H1 (cell line): Measurements from ENCODE around the gene ZFP36L1. TPM values are rescaled to one million over a fixed set of nuclear protein-coding genes. Genes with fewer than 3 reads are reported as not detected.

ENCODE experiments used
- CTCF ChIA-PET: fragments of 300-600 bp; sonication (Branson Sonifier 250); formaldehyde crosslinking; loops from one replicate; lab custom pipeline; 2021; ENCODE audit not compliant: partially characterized antibody; lab: Charles Lee
- POLR2A ChIA-PET: fragments of 300-600 bp; sonication (Branson Sonifier 250); formaldehyde crosslinking; loops from one replicate; lab custom pipeline; 2021; ENCODE audit warnings: inconsistent platforms; ENCODE audit not compliant: partially characterized antibody; lab: Charles Lee
- DNase-seq, 2 experiments: peaks; one replicate each; pipeline versions ENCODE4 v3.0.0 to v3.0.0-alpha.2; 2010 to 2022; ENCODE audit warnings: low spot score in 2 of 2, low read depth in 1 of 2, mixed read lengths in 1 of 2
- FAIRE-seq: peaks from 2 replicates; lab custom pipeline; 2011; peaks lifted over from hg19 to GRCh38; lab: Jason Lieb, UNC
- H2AFZ ChIP-seq: 2 replicates; pipeline ENCODE4 v1.8.1; 2012; ENCODE audit warnings: low read length, inconsistent platforms
- H2AK5ac ChIP-seq: 2 replicates; pipeline ENCODE4 v1.6.1; 2013; ENCODE audit warnings: low read depth, low read length
- H2BK120ac ChIP-seq: replicated peaks from 2 replicates; pipeline ENCODE3; 2013; ENCODE audit warnings: low read depth, low read length, inconsistent platforms
- H2BK12ac ChIP-seq: 2 replicates; pipeline ENCODE4 v1.6.1; 2013; ENCODE audit warnings: low read depth, low read length
- H2BK15ac ChIP-seq: 2 replicates; pipeline ENCODE4 v1.6.1; 2013; ENCODE audit warnings: low read length
- H2BK20ac ChIP-seq: 2 replicates; pipeline ENCODE4 v1.6.1; 2013; ENCODE audit warnings: low read length
- H2BK5ac ChIP-seq: 2 replicates; pipeline ENCODE4 v1.6.1; 2013; ENCODE audit warnings: low read depth, low read length
- H3K14ac ChIP-seq: 2 replicates; pipeline ENCODE4 v1.6.1; 2013; ENCODE audit warnings: inconsistent platforms; ENCODE audit not compliant: insufficient read length
- H3K18ac ChIP-seq: 2 replicates; pipeline ENCODE4 v1.6.1; 2013; ENCODE audit warnings: low read length; ENCODE audit errors: extremely low read depth
- H3K23ac ChIP-seq: 2 replicates; pipeline ENCODE4 v1.6.1; 2013; ENCODE audit warnings: inconsistent platforms; ENCODE audit not compliant: insufficient read length
- H3K23me2 ChIP-seq: 2 replicates; pipeline ENCODE4 v1.6.1; 2013; ENCODE audit warnings: low read depth, low read length
- H3K27ac ChIP-seq: 2 replicates; pipeline ENCODE4 v1.6.1; 2011; ENCODE audit warnings: low read depth, low read length, inconsistent platforms
- H3K27me3 ChIP-seq, 4 experiments: replicated peaks in 1 of 4; 1 replicate in 1 of 4; 2 replicates in 3 of 4; pipeline versions ENCODE4 v1.6.1 to v1.8.1; 2011 to 2013; ENCODE audit warnings: low read length in 3 of 4, mild to moderate bottlenecking in 3 of 4, inconsistent platforms in 2 of 4, mixed read lengths in 2 of 4, moderate library complexity in 1 of 4; ENCODE audit not compliant: control insufficient read depth in 3 of 4, insufficient read depth in 3 of 4; ENCODE audit errors: extremely low read depth in 1 of 4
- H3K36me3 ChIP-seq, 4 experiments: 2 replicates each; pipeline versions ENCODE4 v1.6.1 to v1.8.1; 2011 to 2013; ENCODE audit warnings: mild to moderate bottlenecking in 4 of 4, low read length in 3 of 4, moderate library complexity in 2 of 4, control low read depth in 1 of 4, inconsistent platforms in 1 of 4; ENCODE audit not compliant: insufficient read depth in 4 of 4, control insufficient read depth in 2 of 4
- H3K4ac ChIP-seq: replicated peaks from 2 replicates; pipeline ENCODE3; 2013; ENCODE audit warnings: low read length, low read depth, mixed read lengths, inconsistent platforms; ENCODE audit not compliant: insufficient read length
- H3K4me1 ChIP-seq, 4 experiments: replicated peaks in 1 of 4; 1 replicate in 1 of 4; 2 replicates in 3 of 4; pipeline versions ENCODE4 v1.6.1 to v1.8.1; 2011 to 2013; ENCODE audit warnings: low read length in 3 of 4, inconsistent platforms in 2 of 4, mixed read lengths in 1 of 4; ENCODE audit not compliant: insufficient read depth in 4 of 4, control insufficient read depth in 3 of 4
- H3K4me2 ChIP-seq, 2 experiments: 2 replicates each; pipeline versions ENCODE4 v1.6.1 to v1.8.1; 2011 to 2013; ENCODE audit warnings: low read depth in 2 of 2, low read length in 2 of 2, control low read depth in 1 of 2, inconsistent platforms in 1 of 2, mild to moderate bottlenecking in 1 of 2; ENCODE audit not compliant: insufficient read depth in 1 of 2
- H3K4me3 ChIP-seq, 4 experiments: fragments of 200-600, 300-600 bp in 1 of 4; sonication (generic), shearing (Covaris generic), sonication (Bioruptor Twin) in 1 of 4; 2 replicates each; pipeline versions ENCODE4 v1.5.1 to v1.8.1; 2011 to 2016; ENCODE audit warnings: low read length in 4 of 4, low read depth in 3 of 4, control low read depth in 2 of 4, inconsistent platforms in 2 of 4, mild to moderate bottlenecking in 2 of 4, mixed read lengths in 1 of 4, moderate library complexity in 1 of 4; ENCODE audit not compliant: insufficient read depth in 2 of 4; ENCODE audit errors: extremely low read depth in 1 of 4
- H3K56ac ChIP-seq: replicated peaks from 2 replicates; pipeline ENCODE3; 2013; ENCODE audit warnings: low read depth, mild to moderate bottlenecking, mixed read lengths, low read length, inconsistent platforms; ENCODE audit not compliant: insufficient read length
- H3K79me1 ChIP-seq: 2 replicates; pipeline ENCODE4 v1.6.1; 2013; ENCODE audit warnings: low read depth, low read length, control low read depth
- H3K79me2 ChIP-seq, 2 experiments: 2 replicates each; pipeline versions ENCODE4 v1.6.1 to v1.8.1; 2012 to 2013; ENCODE audit warnings: low read length in 2 of 2, mild to moderate bottlenecking in 2 of 2, inconsistent platforms in 1 of 2; ENCODE audit not compliant: insufficient read depth in 2 of 2, control insufficient read depth in 1 of 2
- H3K9ac ChIP-seq, 4 experiments: replicated peaks in 1 of 4; 1 replicate in 1 of 4; 2 replicates in 3 of 4; pipeline versions ENCODE4 v1.6.1 to v1.8.1; 2011 to 2013; ENCODE audit warnings: low read depth in 3 of 4, low read length in 3 of 4, control low read depth in 2 of 4, mild to moderate bottlenecking in 2 of 4, moderate library complexity in 2 of 4, inconsistent platforms in 1 of 4; ENCODE audit errors: extremely low read depth in 1 of 4
- H3K9me3 ChIP-seq, 2 experiments: 2 replicates each; pipeline versions ENCODE4 v1.6.1 to v1.8.1; 2012 to 2013; ENCODE audit warnings: mild to moderate bottlenecking in 2 of 2, moderate library complexity in 2 of 2, control low read depth in 1 of 2, inconsistent platforms in 1 of 2, low read depth in 1 of 2, low read length in 1 of 2, mixed read lengths in 1 of 2; ENCODE audit not compliant: insufficient read depth in 2 of 2
- H4K20me1 ChIP-seq, 2 experiments: replicated peaks in 1 of 2; 2 replicates each; pipeline versions ENCODE3 to v1.8.1; 2011 to 2013; ENCODE audit warnings: inconsistent platforms in 2 of 2, low read length in 2 of 2, mild to moderate bottlenecking in 1 of 2; ENCODE audit not compliant: insufficient read depth in 2 of 2, control insufficient read depth in 1 of 2
- H4K5ac ChIP-seq: 2 replicates; pipeline ENCODE4 v1.6.1; 2013; ENCODE audit warnings: low read length, low read depth, mixed read lengths, inconsistent platforms; ENCODE audit not compliant: insufficient read length
- H4K8ac ChIP-seq: 2 replicates; pipeline ENCODE4 v1.8.0; 2013; ENCODE audit warnings: mild to moderate bottlenecking, moderate library complexity, low read length, inconsistent platforms; ENCODE audit not compliant: insufficient read depth; ENCODE audit errors: extremely low read depth
- H4K91ac ChIP-seq: replicated peaks from 2 replicates; pipeline ENCODE3; 2013; ENCODE audit warnings: low read length, mixed read lengths, inconsistent platforms; ENCODE audit not compliant: insufficient read length
- ATF2 ChIP-seq: IDR thresholded peaks from 2 replicates; pipeline ENCODE4 v1.6.1; 2012; ENCODE audit warnings: low read length, inconsistent platforms
- HDAC2 ChIP-seq, 2 experiments: fragments of 300-600 bp in 1 of 2; sonication (generic) in 1 of 2; IDR thresholded peaks; 2 replicates each; pipeline ENCODE4 v1.6.1; 2011 to 2012; ENCODE audit warnings: low read depth in 2 of 2, low read length in 2 of 2, mild to moderate bottlenecking in 2 of 2, moderate library complexity in 2 of 2, borderline replicate concordance in 1 of 2, inconsistent platforms in 1 of 2
- KDM1A ChIP-seq: fragments of 200-600, 300-600 bp; sonication (generic); IDR thresholded peaks from 2 replicates; pipeline ENCODE4 v1.7.1; 2016; ENCODE audit warnings: mild to moderate bottlenecking, low read length, borderline replicate concordance
- RFX5 ChIP-seq: IDR thresholded peaks from 2 replicates; pipeline ENCODE4 v1.6.1; 2011; ENCODE audit warnings: low read depth, low read length, improper control_type of control experiment, borderline replicate concordance
- SAP30 ChIP-seq: fragments of 300-600 bp; sonication (generic); IDR thresholded peaks from 2 replicates; pipeline ENCODE4 v1.7.1; 2012; ENCODE audit warnings: low read length, moderate library complexity, mild to moderate bottlenecking, inconsistent platforms; ENCODE audit not compliant: insufficient read depth, insufficient replicate concordance
- SIN3A ChIP-seq, 2 experiments: IDR thresholded peaks in 1 of 2; conservative IDR thresholded peaks in 1 of 2; 2 replicates each; pipeline ENCODE4 v1.6.1; 2011 to 2012; ENCODE audit warnings: low read length in 2 of 2, improper control_type of control experiment in 1 of 2, low read depth in 1 of 2, mild to moderate bottlenecking in 1 of 2
- SIRT6 ChIP-seq: IDR thresholded peaks from one replicate; pipeline ENCODE4 v1.7.1; 2012; ENCODE audit warnings: low read length, inconsistent platforms
- TAF1 ChIP-seq: IDR thresholded peaks from 2 replicates; pipeline ENCODE4 v1.6.1; 2011; ENCODE audit warnings: mild to moderate bottlenecking, low read depth, low read length
- TBP ChIP-seq: IDR thresholded peaks from 2 replicates; pipeline ENCODE4 v1.6.1; 2011; ENCODE audit warnings: low read depth, low read length, improper control_type of control experiment
- WGBS, 2 experiments: shearing (Covaris generic) in 1 of 2; methylation state at CpG; one replicate each; pipeline versions ENCODE4 v1.1.6 to v1.1.7; 2013 to 2015; ENCODE audit warnings: low lambda C conversion rate in 2 of 2, mixed read lengths in 2 of 2, inconsistent platforms in 1 of 2, low coverage in 1 of 2, missing lambda C conversion rate in 1 of 2; ENCODE audit not compliant: insufficient replicate concordance in 2 of 2, insufficient coverage in 1 of 2, insufficient read length in 1 of 2; ENCODE audit errors: extremely low coverage in 1 of 2, missing lambda C conversion rate in 1 of 2; 5-methylcytosine and 5-hydroxymethylcytosine counted together
- polyA plus RNA-seq, 7 experiments: library from polyadenylated mRNA; depleted of rRNA in 3 of 7; stranded (reverse) in 5 of 7; unstranded in 2 of 7; fragments of >200 nt in 5 of 7; fragments of 200-250 nt in 2 of 7; gene quantifications; 1 replicate in 5 of 7; 2 replicates in 1 of 7; 4 replicates in 1 of 7; pipeline versions ENCODE4 v1.2.1 to v1.2.3, GENCODE V29; 2011 to 2013; ENCODE audit warnings: missing spikeins in 2 of 7, mixed read lengths in 2 of 7
- total RNA-seq: library from RNA; stranded (reverse); fragmentation: NEBNext Ultra II Directional; extraction: Animal tissue kit (Norgen Biotek cat#: 25700); gene quantifications from 2 replicates; pipeline ENCODE4 v1.2.1, GENCODE V29; 2021

ZFP36L1 gene
- total and polyA plus RNA-seq, 2 of the 8 experiments (the other 6 are each of a cell fraction or from before 2014, with no cell fraction given): 80.4 to 132 TPM

- peaks cover 5 to 19% of the 10 kb centered on the region in 2 experiments for H3K79me2 ChIP-seq
- 8% methylated on average over 7 of the region's 7 CpGs; no CpG with 5 or more reads in 1 of the 2 experiments for WGBS, 2 experiments
- H3K4ac ChIP-seq: peak overlapping the region; percentile 2
- H3K9ac ChIP-seq: peak overlapping the region in 1 of 4 experiments; percentile 33; a peak in 2 of 7 replicates
- peak overlapping the region; percentile 43 for H3K56ac ChIP-seq
- H3K14ac ChIP-seq: no peak overlapping the region
- peaks cover 4% of the 10 kb centered on the region in 2 experiments for H4K20me1 ChIP-seq
- no peaks in the 10 kb centered on the region for H3K27me3 ChIP-seq
- H2AFZ ChIP-seq: no peak overlapping the region
- peaks cover 14% of the 10 kb centered on the region; the same call in 1 of the 2 replicates for H3K23me2 ChIP-seq
- H3K4me3 ChIP-seq: peak overlapping the region in 1 of 4 experiments; percentile 91; a peak in 5 of 8 replicates
- FAIRE-seq (no peak), DNase-seq (peak; percentile 79 to 84)
- peak overlapping the region; percentile 85; the same call in 1 of the 2 replicates for H2BK12ac ChIP-seq
- ChIA-PET POLR2A (interaction anchor here (0.6 to 3.7 kb wide), 4 partner anchors 12 to 565 kb away, joined by 3 to 76 read pairs (median 32); no protein-coding TSS in a partner anchor), CTCF (interaction anchor here (0.6 to 5.4 kb wide), 6 partner anchors 9 to 397 kb away, joined by 3 to 54 read pairs (median 4); no protein-coding TSS in a partner anchor)
- H3K9me3 ChIP-seq: peaks cover 0 to 8% of the 10 kb centered on the region in 2 experiments; a peak in 2 of 4 replicates
- H2BK5ac ChIP-seq: peak overlapping the region; percentile 99; the same call in 1 of the 2 replicates
- H3K79me1 ChIP-seq: no peaks in the 10 kb centered on the region
- peak overlapping the region; percentile 55; the same call in 1 of the 2 replicates for H3K27ac ChIP-seq
- H4K8ac ChIP-seq: no peak overlapping the region
- peak overlapping the region; percentile 88 for H4K91ac ChIP-seq
- H3K4me1 ChIP-seq: peaks cover 5 to 14% (median 6%) of the 10 kb centered on the region in 4 experiments; a peak in 6 of 7 replicates
- no peak overlapping the region for H2AK5ac ChIP-seq
- no peaks in the 10 kb centered on the region; a peak in 1 of 8 replicates for H3K36me3 ChIP-seq
- H3K18ac ChIP-seq: peak overlapping the region; percentile 88
- peak overlapping the region; percentile 96 to 97 for H3K4me2 ChIP-seq
- H2BK15ac ChIP-seq: no peak overlapping the region
- peak overlapping the region; percentile 30 for H2BK120ac ChIP-seq
- no peak overlapping the region for H3K23ac ChIP-seq
- peak overlapping the region; percentile 54 for H4K5ac ChIP-seq
- no peak overlapping the region for H2BK20ac ChIP-seq
- 0 out of 4 replicates have a peak, but pooled peaks of 1 of the 2 experiments have one; percentile 43 for TF ChIP-seq SIN3A (conservative IDR thresholded peaks at IDR 0.05 in 1 of 2, IDR thresholded peaks at IDR 0.05 in 1 of 2; ENCODE audit: low read depth in 1 of 2, low read length in 2 of 2)
- peak; percentile 66; the same call in 1 of the 2 replicates for TF ChIP-seq KDM1A
- 0 out of 2 replicates have a peak, but pooled peaks have one; percentile 8 for TF ChIP-seq TBP
- peak; percentile 51; the same call in 1 of the 2 replicates for TF ChIP-seq TAF1
- peak in 1 of 2 experiments; percentile 77; a peak in 1 of 4 replicates for TF ChIP-seq HDAC2 (IDR thresholded peaks at IDR 0.05; ENCODE audit: borderline replicate concordance in 1 of 2, low read depth in 2 of 2, low read length in 2 of 2)
- TF ChIP-seq SIRT6: no peak
- no peak for TF ChIP-seq SAP30
- no peak for TF ChIP-seq RFX5
- TF ChIP-seq ATF2: no peak
These were observed 4.3 kb upstream of the ZFP36L1 start for GRCh38 chr14:68797121-68797670.
